K562 (cell line): ENCODE results near the gene INCA1. TPM values are rescaled to one million over a fixed set of nuclear protein-coding genes. Genes with fewer than 3 reads are reported as not detected.
A peak's percentile ranks its signal among the peaks of the same experiment; 100 is the strongest.

ENCODE experiments used
- ATF2 ChIP-seq: sonication (generic); formaldehyde crosslinking; IDR thresholded peaks from 2 replicates; pipeline ENCODE4 v1.8.1; 2022; ENCODE audit warnings: missing genetic modification reagents
- ATF7 ChIP-seq: fragments of 450-650 bp; IDR thresholded peaks from 2 replicates; pipeline ENCODE4 v1.7.1; 2014; ENCODE audit warnings: mild to moderate bottlenecking, moderate library complexity
- BCL6 ChIP-seq: fragments of 250-450 bp; sonication (Bioruptor Pico); IDR thresholded peaks from 2 replicates; pipeline ENCODE4 v1.4.0; 2020
- BRD4 ChIP-seq: fragments of 200-600 bp; sonication (generic); IDR thresholded peaks from 2 replicates; pipeline ENCODE4 v1.6.1; 2017; ENCODE audit warnings: inconsistent platforms
- CBX3 ChIP-seq, 2 experiments: IDR thresholded peaks; 1 replicate in 1 of 2; 2 replicates in 1 of 2; pipeline ENCODE4 v1.6.1; 2012; ENCODE audit warnings: inconsistent platforms in 2 of 2, low read length in 2 of 2, borderline replicate concordance in 1 of 2, control low read depth in 1 of 2
- CC2D1A ChIP-seq: fragments of 450-650 bp; IDR thresholded peaks from 2 replicates; pipeline ENCODE4 v1.6.1; 2017; ENCODE audit warnings: mild to moderate bottlenecking
- CSDE1 ChIP-seq, 2 experiments: fragments of 450-650 bp; IDR thresholded peaks; 2 replicates each; pipeline ENCODE4 v1.6.1; 2016; ENCODE audit warnings: mild to moderate bottlenecking in 1 of 2
- CTBP1 ChIP-seq: fragments of 450-650 bp; IDR thresholded peaks from 2 replicates; pipeline ENCODE4 v1.6.1; 2016; ENCODE audit warnings: borderline replicate concordance
- HMGN3 ChIP-seq: IDR thresholded peaks from 2 replicates; pipeline ENCODE4 v1.6.1; 2011; ENCODE audit warnings: borderline replicate concordance, low read depth, mild to moderate bottlenecking, mixed read lengths, low read length; ENCODE audit not compliant: insufficient read length; ENCODE audit errors: extremely low read depth
- KLF13 ChIP-seq: fragments of 450-650 bp; IDR thresholded peaks from 2 replicates; pipeline ENCODE4 v1.6.1; 2016; ENCODE audit warnings: missing genetic modification characterization, low read depth, mild to moderate bottlenecking, missing compliant biosample characterization, moderate library complexity, borderline replicate concordance
- NBN ChIP-seq: fragments of 450-650 bp; IDR thresholded peaks from 2 replicates; pipeline ENCODE4 v1.6.1; 2016; ENCODE audit warnings: low read depth, mild to moderate bottlenecking
- PCBP1 ChIP-seq: fragments of 200-400 bp; formaldehyde crosslinking; IDR thresholded peaks from 2 replicates; pipeline ENCODE4 v1.6.1; 2018; ENCODE audit warnings: mild to moderate bottlenecking, low read depth, low read length; ENCODE audit not compliant: poor library complexity, severe bottlenecking
- PHF21A ChIP-seq: fragments of 450-650 bp; IDR thresholded peaks from 2 replicates; pipeline ENCODE4 v1.6.1; 2017; ENCODE audit warnings: low read depth, borderline replicate concordance
- PRPF4 ChIP-seq: fragments of 200-400 bp; formaldehyde crosslinking; IDR thresholded peaks from one replicate; pipeline ENCODE4 v1.6.1; 2017; ENCODE audit warnings: low read length, low read depth, mild to moderate bottlenecking; ENCODE audit not compliant: insufficient read depth, poor library complexity, severe bottlenecking
- SP1 ChIP-seq: sonication (generic); formaldehyde crosslinking; IDR thresholded peaks from 2 replicates; pipeline ENCODE4 v1.8.1; 2022; ENCODE audit warnings: mild to moderate bottlenecking, missing genetic modification reagents
- TAL1 ChIP-seq: fragments of 450-650 bp; IDR thresholded peaks from 2 replicates; pipeline ENCODE4 v1.6.1; 2016; ENCODE audit warnings: mild to moderate bottlenecking
- TEAD1 ChIP-seq, 2 experiments: fragments of 450-650 bp in 1 of 2; sonication (generic) in 1 of 2; formaldehyde crosslinking; IDR thresholded peaks; 2 replicates each; pipeline versions ENCODE4 v1.4.0 to v1.8.0; 2020 to 2022; ENCODE audit warnings: mild to moderate bottlenecking in 2 of 2, missing genetic modification reagents in 1 of 2
- TSC22D4 ChIP-seq: fragments of 450-650 bp; IDR thresholded peaks from 2 replicates; pipeline ENCODE4 v1.6.1; 2016; ENCODE audit warnings: missing genetic modification characterization, missing biosample characterization, control low read depth
- U2AF1 ChIP-seq: fragments of 200-400 bp; formaldehyde crosslinking; optimal IDR thresholded peaks from 2 replicates; pipeline ENCODE3; 2017; ENCODE audit warnings: mild to moderate bottlenecking, low read depth, low read length, moderate library complexity
- UBTF ChIP-seq, 2 experiments: IDR thresholded peaks; 2 replicates each; pipeline ENCODE4 v1.6.1; 2012; ENCODE audit warnings: improper control_type of control experiment in 2 of 2, low read depth in 2 of 2, low read length in 2 of 2, borderline replicate concordance in 1 of 2
- ZNF133 ChIP-seq: fragments of 250-450 bp; sonication (Bioruptor Pico); IDR thresholded peaks from 2 replicates; pipeline ENCODE4 v1.4.0; 2020; ENCODE audit warnings: mild to moderate bottlenecking
- ZNF143 ChIP-seq: sonication (generic); formaldehyde crosslinking; IDR thresholded peaks from 2 replicates; pipeline ENCODE4 v1.9.0; 2022; ENCODE audit warnings: mild to moderate bottlenecking, missing genetic modification reagents
- ZNF561 ChIP-seq: fragments of 450-650 bp; formaldehyde crosslinking; conservative IDR thresholded peaks from 2 replicates; pipeline ENCODE4 v1.4.0; 2020; ENCODE audit warnings: mild to moderate bottlenecking, moderate library complexity
- ZNF586 ChIP-seq: fragments of 450-650 bp; formaldehyde crosslinking; conservative IDR thresholded peaks from 2 replicates; pipeline ENCODE4 v1.4.0; 2020; ENCODE audit warnings: mild to moderate bottlenecking, moderate library complexity
- polyA plus RNA-seq, 8 experiments: library from polyadenylated mRNA; depleted of rRNA in 4 of 8; stranded (reverse) in 5 of 8; unstranded in 3 of 8; fragments of >200 nt; fragmentation: Nextera tagmentation in 2 of 8; fragmentation: Illumina TruSeq in 1 of 8; extraction: Ambion mirVana in 2 of 8; extraction: Trizol in 1 of 8; gene quantifications; 2 replicates each; pipeline versions ENCODE4 v1.2.1 to v1.2.3, GENCODE V29; 2011 to 2014; ENCODE audit warnings: inconsistent platforms in 1 of 8, missing spikeins in 1 of 8
- total RNA-seq, 7 experiments: library from RNA; depleted of rRNA in 6 of 7; stranded (reverse); fragments of >200 nt in 6 of 7; fragmentation: Illumina TruSeq in 2 of 7; extraction: Trizol in 2 of 7; gene quantifications; 2 replicates each; pipeline versions ENCODE4 v1.2.1 to v1.2.3, GENCODE V29; 2011 to 2021; ENCODE audit warnings: low replicate concordance in 1 of 7
- TF ChIP-seq, protein P1 (sequence below): fragments of 250-450 bp; sonication (Bioruptor Pico); IDR thresholded peaks from 2 replicates; pipeline ENCODE4 v1.9.0; 2021; ENCODE audit warnings: mild to moderate bottlenecking

The INCA1 gene
- total and polyA plus RNA-seq, 9 of the 15 experiments (the other 6 are each of a cell fraction or from before 2014, with no cell fraction given): 0.08 to 0.50 (median 0.13) TPM; not detected in 4

DNA sequence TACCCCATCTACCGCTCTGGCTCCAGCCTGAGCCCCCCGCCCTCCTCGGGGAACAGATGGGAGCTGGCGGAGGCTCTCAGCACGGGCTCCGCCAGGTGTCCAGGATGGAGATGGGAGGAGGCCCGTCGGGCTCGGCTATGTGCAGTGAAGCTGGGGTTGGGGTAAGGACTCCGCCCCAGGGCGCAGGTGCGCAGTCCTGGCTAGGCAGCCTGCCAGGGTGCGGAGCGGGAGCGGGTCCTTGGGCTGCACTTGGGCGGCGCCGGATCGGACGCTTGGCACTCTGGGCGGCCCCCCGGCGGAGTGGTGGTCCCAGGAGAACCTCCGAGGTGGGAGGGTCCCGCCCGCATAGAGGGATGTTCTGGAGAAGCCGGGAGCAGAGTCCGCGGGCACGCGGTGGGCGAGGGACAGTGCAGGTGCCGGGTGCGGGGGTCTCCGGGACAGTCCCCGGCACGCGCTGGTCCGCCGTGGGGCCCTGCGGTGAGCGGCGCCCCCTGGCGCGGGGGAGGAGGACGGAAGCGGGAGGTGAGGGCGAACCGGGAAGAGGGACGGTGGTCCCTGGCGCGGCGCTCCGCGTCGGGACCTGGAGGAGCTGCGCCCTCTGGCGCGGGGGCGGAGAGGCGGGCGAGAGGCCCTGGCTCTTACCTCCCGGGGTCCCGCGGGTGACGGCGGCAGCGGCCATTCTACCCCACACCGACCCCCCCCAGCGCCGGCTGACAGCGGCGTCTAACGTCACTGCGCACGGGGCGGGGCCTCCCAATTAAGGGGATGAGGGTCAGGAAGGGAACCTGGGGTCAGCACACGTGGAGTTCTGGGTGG is 10.2 kb downstream of the INCA1 start, which contains the start of gene CAMTA2 (continued):
- peak; percentile 94 for TF ChIP-seq U2AF1
- no peak for TF ChIP-seq ZNF143 (CRISPR knock-in tag)
- TF ChIP-seq BRD4: no peak
- TF ChIP-seq BCL6: no peak
- TF ChIP-seq CBX3 (IDR thresholded peaks at IDR 0.05; ENCODE audit: borderline replicate concordance in 1 of 2, low read length in 2 of 2): peak in 1 of 2 experiments; percentile 67; a peak in 1 of 3 replicates
- TF ChIP-seq, protein P1, sequence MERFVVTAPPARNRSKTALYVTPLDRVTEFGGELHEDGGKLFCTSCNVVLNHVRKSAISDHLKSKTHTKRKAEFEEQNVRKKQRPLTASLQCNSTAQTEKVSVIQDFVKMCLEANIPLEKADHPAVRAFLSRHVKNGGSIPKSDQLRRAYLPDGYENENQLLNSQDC (CRISPR knock-in tag): 0 out of 2 replicates have a peak, but pooled peaks have one; percentile 3
- TF ChIP-seq PRPF4: no peak
- no peak for TF ChIP-seq TAL1
- TF ChIP-seq ZNF586 (CRISPR knock-in tag): no peak
- no peak for TF ChIP-seq ATF2 (CRISPR knock-in tag)
- no peak for TF ChIP-seq UBTF (IDR thresholded peaks at IDR 0.05; ENCODE audit: borderline replicate concordance in 1 of 2, low read depth in 2 of 2, low read length in 2 of 2)
- peak; percentile 54; the same call in 1 of the 2 replicates for TF ChIP-seq KLF13 (tag)
- peak; percentile 88 for TF ChIP-seq HMGN3
- TF ChIP-seq ATF7: peak; percentile 89
- no peak for TF ChIP-seq ZNF133 (CRISPR knock-in tag)
- TF ChIP-seq ZNF561: no peak
- peak; percentile 87 for TF ChIP-seq PCBP1
- 0 out of 2 replicates have a peak, but pooled peaks have one; percentile 56 for TF ChIP-seq NBN
- no peak for TF ChIP-seq CC2D1A
- TF ChIP-seq CSDE1 (IDR thresholded peaks at IDR 0.05): no peak
- TF ChIP-seq TEAD1 (CRISPR knock-in tag; IDR thresholded peaks at IDR 0.05): 0 out of 4 replicates have a peak, but pooled peaks have one; percentile 38 to 77
- TF ChIP-seq PHF21A: no peak
- peak; percentile 86 for TF ChIP-seq CTBP1
- no peak for TF ChIP-seq TSC22D4 (tag)
- peak; percentile 65 for TF ChIP-seq SP1 (CRISPR knock-in tag)
